ENCODE measurements around the gene PRSS38. TPM values are rescaled to one million over a fixed set of nuclear protein-coding genes. Genes with fewer than 3 reads are reported as not detected.

Gene PRSS38
- total and polyA plus RNA-seq, 2 experiments from 2014 or later: not detected

DNA sequence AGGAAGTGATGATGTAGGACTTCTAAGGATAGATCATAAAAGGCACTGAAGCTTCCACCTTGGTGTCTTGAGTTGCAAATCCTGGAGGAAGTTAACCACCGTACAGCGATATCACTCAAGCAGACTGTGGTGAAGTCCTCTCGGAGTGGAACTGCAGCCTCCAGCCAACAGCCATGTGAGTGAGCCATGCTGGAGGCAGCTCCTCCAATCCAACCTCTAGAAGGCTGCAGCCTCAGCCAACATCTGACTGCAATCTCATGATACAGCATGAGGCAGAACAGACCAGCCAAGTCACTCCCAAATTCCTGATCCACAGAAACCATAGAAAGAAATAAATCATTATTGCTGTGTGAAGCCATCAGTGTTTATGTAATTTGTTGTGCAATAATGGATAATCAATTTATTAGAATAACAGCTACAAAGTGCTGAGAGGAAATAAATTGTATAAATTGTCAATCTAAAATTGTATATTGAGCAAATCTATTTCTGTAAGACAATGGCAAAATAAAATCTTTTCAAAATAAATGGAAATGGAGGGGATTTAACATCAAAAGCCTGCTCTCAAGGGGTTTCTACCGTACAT lies 65.0 kb downstream of the PRSS38 start:
- DNase-seq: no peak
- Histone ChIP-seq H3K4me3 (no peak overlapping the region), H3K4me1 (ENCODE audit: insufficient read depth) (no peaks in the 10 kb centered on the region), H3K27ac (no peak overlapping the region), H3K4me2 (ENCODE audit: unreplicated experiment) (no peak overlapping the region), H3K36me3 (ENCODE audit: low read depth) (no peaks in the 10 kb centered on the region), H3K79me2 (ENCODE audit: insufficient read depth) (no peaks in the 10 kb centered on the region), H3K27me3 (replicated peaks; ENCODE audit: insufficient read depth) (peaks cover 5% of the 10 kb centered on the region; the same call in 1 of the 2 replicates), H2AFZ (no peak overlapping the region), H4K20me1 (ENCODE audit: insufficient read depth) (no peaks in the 10 kb centered on the region), H3K9me2 (ENCODE audit: insufficient read depth) (no peaks in the 10 kb centered on the region), H3K9ac (no peak overlapping the region), H3F3A (ENCODE audit: insufficient read depth) (no peaks in the 10 kb centered on the region), H3K9me3 (ENCODE audit: low read depth) (no peaks in the 10 kb centered on the region)
- TF ChIP-seq EZH2phosphoT487 (IDR thresholded peaks at IDR 0.05; ENCODE audit: insufficient read depth, low read depth): no peak
- no peak for TF ChIP-seq EZH2 (IDR thresholded peaks at IDR 0.05; ENCODE audit: insufficient read depth, poor library complexity, severe bottlenecking)
- in situ Hi-C loops (cut with MboI): no loop called here
- WGBS, 2 experiments (ENCODE audit: low coverage in 1 of 2, low lambda C conversion rate in 2 of 2, missing lambda C conversion rate in 2 of 2): 21 to 25% methylated on average over 4 of the region's 4 CpGs

- Histone ChIP-seq H3K9me3 (ENCODE audit: low read depth) (no peaks in the 10 kb centered on the region), H3K4me2 (ENCODE audit: unreplicated experiment) (no peak overlapping the region), H2AFZ (no peak overlapping the region), H3K4me3 (no peak overlapping the region), H3K36me3 (ENCODE audit: low read depth) (no peaks in the 10 kb centered on the region), H3K9me2 (ENCODE audit: insufficient read depth) (no peaks in the 10 kb centered on the region), H4K20me1 (ENCODE audit: insufficient read depth) (no peaks in the 10 kb centered on the region), H3K27ac (no peak overlapping the region), H3K9ac (no peak overlapping the region), H3F3A (ENCODE audit: insufficient read depth) (no peaks in the 10 kb centered on the region), H3K27me3 (replicated peaks; ENCODE audit: insufficient read depth) (peaks cover 4% of the 10 kb centered on the region; the same call in 1 of the 2 replicates), H3K4me1 (ENCODE audit: insufficient read depth) (no peaks in the 10 kb centered on the region), H3K79me2 (ENCODE audit: insufficient read depth) (no peaks in the 10 kb centered on the region)
- no peak for TF ChIP-seq EZH2phosphoT487 (IDR thresholded peaks at IDR 0.05; ENCODE audit: insufficient read depth, low read depth)
- TF ChIP-seq EZH2 (IDR thresholded peaks at IDR 0.05; ENCODE audit: insufficient read depth, poor library complexity, severe bottlenecking): no peak
- WGBS, 2 experiments (ENCODE audit: low coverage in 1 of 2, low lambda C conversion rate in 2 of 2, missing lambda C conversion rate in 2 of 2): 68 to 75% methylated on average over 7 to 9 of the region's 9 CpGs
- in situ Hi-C loops (cut with MboI): no loop called here
- no peak for DNase-seq
These were observed 67.6 kb downstream of the PRSS38 start for GRCh38 chr1:227883073-227883520.

DNA sequence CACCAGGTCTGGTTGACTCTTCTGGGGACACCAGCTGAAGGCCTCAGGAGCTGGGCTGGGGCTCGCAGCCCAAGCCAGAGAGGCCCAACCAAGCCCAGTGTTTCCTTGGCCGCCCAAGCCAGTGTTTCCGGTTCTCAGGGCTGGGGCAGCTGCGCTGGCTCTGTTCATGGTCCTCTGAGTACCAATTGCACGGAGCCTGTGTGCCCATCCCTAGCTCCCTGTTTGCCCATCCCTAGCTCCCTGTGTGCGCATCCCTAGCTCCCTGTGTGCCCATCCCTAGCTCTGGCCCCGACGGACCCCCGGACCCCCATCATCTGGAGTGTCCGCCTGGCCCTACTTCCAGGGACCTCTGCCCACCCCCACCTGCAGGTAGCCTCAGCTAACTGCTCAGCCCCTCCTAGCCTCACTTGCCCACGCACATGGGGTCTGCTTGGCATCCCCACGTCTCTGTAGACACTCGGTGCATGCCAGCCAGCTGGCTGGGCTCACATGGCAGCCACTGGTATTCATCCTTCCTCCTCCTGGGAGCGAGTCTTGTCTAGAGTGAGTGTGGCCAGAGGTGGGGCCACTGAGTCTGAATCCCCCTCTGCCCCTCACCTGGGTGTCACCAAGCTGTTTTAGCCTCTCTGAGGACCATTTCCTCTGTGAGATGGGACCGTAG lies 68.3 kb downstream of the PRSS38 start:
- Histone ChIP-seq H3K9me3 (ENCODE audit: low read depth) (no peaks in the 10 kb centered on the region), H2AFZ (no peak overlapping the region), H3K4me1 (ENCODE audit: insufficient read depth) (no peaks in the 10 kb centered on the region), H3K27me3 (replicated peaks; ENCODE audit: insufficient read depth) (no peaks in the 10 kb centered on the region; the same call in 1 of the 2 replicates), H3K79me2 (ENCODE audit: insufficient read depth) (no peaks in the 10 kb centered on the region), H3K4me2 (ENCODE audit: unreplicated experiment) (no peak overlapping the region), H3K27ac (no peak overlapping the region), H3K4me3 (no peak overlapping the region), H3K9me2 (ENCODE audit: insufficient read depth) (no peaks in the 10 kb centered on the region), H3F3A (ENCODE audit: insufficient read depth) (no peaks in the 10 kb centered on the region), H3K36me3 (ENCODE audit: low read depth) (no peaks in the 10 kb centered on the region), H3K9ac (no peak overlapping the region), H4K20me1 (ENCODE audit: insufficient read depth) (no peaks in the 10 kb centered on the region)
- no peak for DNase-seq
- in situ Hi-C loops (cut with MboI): no loop called here
- no peak for TF ChIP-seq EZH2phosphoT487 (IDR thresholded peaks at IDR 0.05; ENCODE audit: insufficient read depth, low read depth)
- TF ChIP-seq EZH2 (IDR thresholded peaks at IDR 0.05; ENCODE audit: insufficient read depth, poor library complexity, severe bottlenecking): no peak
- WGBS, 2 experiments (ENCODE audit: low coverage in 1 of 2, low lambda C conversion rate in 2 of 2, missing lambda C conversion rate in 2 of 2): 74 to 77% methylated on average over 15 of the region's 15 CpGs

- H3K36me3 ChIP-seq (ENCODE audit: low read depth): no peaks in the 10 kb centered on the region
- H3K4me1 ChIP-seq (ENCODE audit: insufficient read depth): no peaks in the 10 kb centered on the region
- no peaks in the 10 kb centered on the region for H3F3A ChIP-seq (ENCODE audit: insufficient read depth)
- no peak overlapping the region for H3K4me3 ChIP-seq
- 67 to 75% methylated on average over 14 to 15 of the region's 15 CpGs for WGBS, 2 experiments (ENCODE audit: low coverage in 1 of 2, low lambda C conversion rate in 2 of 2, missing lambda C conversion rate in 2 of 2)
- in situ Hi-C loops (cut with MboI): no loop called here
- no peak for DNase-seq
- H3K9me3 ChIP-seq (ENCODE audit: low read depth): no peaks in the 10 kb centered on the region
- H3K27ac ChIP-seq: no peak overlapping the region
- TF ChIP-seq EZH2 (IDR thresholded peaks at IDR 0.05; ENCODE audit: insufficient read depth, poor library complexity, severe bottlenecking): no peak
- TF ChIP-seq EZH2phosphoT487 (IDR thresholded peaks at IDR 0.05; ENCODE audit: insufficient read depth, low read depth): no peak
- no peak overlapping the region for H3K9ac ChIP-seq
- H4K20me1 ChIP-seq (ENCODE audit: insufficient read depth): no peaks in the 10 kb centered on the region
- H3K27me3 ChIP-seq (replicated peaks; ENCODE audit: insufficient read depth): no peaks in the 10 kb centered on the region; the same call in 1 of the 2 replicates
- H3K9me2 ChIP-seq (ENCODE audit: insufficient read depth): no peaks in the 10 kb centered on the region
- no peaks in the 10 kb centered on the region for H3K79me2 ChIP-seq (ENCODE audit: insufficient read depth)
- no peak overlapping the region for H3K4me2 ChIP-seq (ENCODE audit: unreplicated experiment)
- no peak overlapping the region for H2AFZ ChIP-seq
These were observed 69.1 kb downstream of the PRSS38 start for GRCh38 chr1:227884370-227885134.

Measured in GM23248 (cell line).